ENCODE data around the gene HLA-DMA. TPM values are rescaled to one million over a fixed set of nuclear protein-coding genes. Genes with fewer than 3 reads are reported as not detected.

The HLA-DMA gene
- total and polyA plus RNA-seq, 9 of the 15 experiments (the other 6 are each of a cell fraction or from before 2014, with no cell fraction given): 0.13 to 0.83 (median 0.51) TPM

GRCh38 chr6:32969685-32970412 lies 17.0 kb upstream of the HLA-DMA start (continued):
- peak; percentile 38; the same call in 1 of the 2 replicates for TF ChIP-seq ETS1 (conservative IDR thresholded peaks at IDR 0.05; ENCODE audit: control insufficient read depth, low read depth, low read length)
- TF ChIP-seq NONO (IDR thresholded peaks at IDR 0.05; ENCODE audit: low read depth in 2 of 2, low read length in 1 of 2): no peak
- TF ChIP-seq MXI1 (IDR thresholded peaks at IDR 0.05; ENCODE audit: low read depth, low read length): no peak
- no peak for TF ChIP-seq KHSRP (IDR thresholded peaks at IDR 0.05)
- TF ChIP-seq CREB5 (CRISPR knock-in tag; IDR thresholded peaks at IDR 0.05): peak; percentile 9; the same call in 1 of the 2 replicates
- peak; percentile 9; the same call in 1 of the 2 replicates for TF ChIP-seq ZNF431 (CRISPR knock-in tag; IDR thresholded peaks at IDR 0.05)
- TF ChIP-seq ERF (CRISPR knock-in tag; IDR thresholded peaks at IDR 0.05): no peak
- TF ChIP-seq PHF8 (IDR thresholded peaks at IDR 0.05; ENCODE audit: borderline replicate concordance, low read length): peak; percentile 48
- no peak; the same call in 1 of the 2 replicates for TF ChIP-seq CBFA2T2 (conservative IDR thresholded peaks at IDR 0.05)
- TF ChIP-seq SNRNP70 (optimal IDR thresholded peaks at IDR 0.05; ENCODE audit: low read depth, low read length): no peak
- peak; percentile 61 for TF ChIP-seq ZNF24 (IDR thresholded peaks at IDR 0.05)
- TF ChIP-seq ZNF644 (tag; IDR thresholded peaks at IDR 0.05; ENCODE audit: low read depth): no peak; the same call in 1 of the 2 replicates
- TF ChIP-seq NELFE (IDR thresholded peaks at IDR 0.05; ENCODE audit: insufficient read depth, insufficient read length): no peak
- peak; percentile 66 for TF ChIP-seq PRPF4 (IDR thresholded peaks at IDR 0.05; ENCODE audit: insufficient read depth, low read depth, low read length, poor library complexity, severe bottlenecking)
- TF ChIP-seq ADNP (tag; IDR thresholded peaks at IDR 0.05): no peak
- TF ChIP-seq TRIM25 (IDR thresholded peaks at IDR 0.05; ENCODE audit: borderline replicate concordance): peak; percentile 38; the same call in 1 of the 2 replicates
- TF ChIP-seq ZFPM2 (CRISPR knock-in tag; IDR thresholded peaks at IDR 0.05): no peak
- TF ChIP-seq HEY1 (CRISPR knock-in tag; IDR thresholded peaks at IDR 0.05; ENCODE audit: borderline replicate concordance): no peak
- no peak for TF ChIP-seq CREBBP (IDR thresholded peaks at IDR 0.05; ENCODE audit: low read depth, low read length)
- no peak; the same call in 1 of the 2 replicates for TF ChIP-seq ZBTB2 (IDR thresholded peaks at IDR 0.05)
- peak in 1 of 2 experiments; percentile 40; a peak in 2 of 4 replicates for TF ChIP-seq TBL1XR1 (IDR thresholded peaks at IDR 0.05; ENCODE audit: low read length in 2 of 2)
- TF ChIP-seq TEAD1 (CRISPR knock-in tag; IDR thresholded peaks at IDR 0.05): peak in 1 of 2 experiments; percentile 15; a peak in 1 of 4 replicates

Data from K562 (cell line).